Hindlimb muscle (tissue), 1 donor: ENCODE results near the gene C19orf47. TPM values are rescaled to one million over a fixed set of nuclear protein-coding genes. Genes with fewer than 3 reads are reported as not detected.
A peak's percentile ranks its signal among the peaks of the same experiment; 100 is the strongest.

Source experiments
- DNase-seq: peaks from one replicate; pipeline ENCODE4 v3.0.0-alpha.2; 2013
- polyA plus RNA-seq: library from polyadenylated mRNA; unstranded; fragments of 120-200 nt; gene quantifications from one replicate; pipeline ENCODE4 v1.2.1, GENCODE V29; 2013; ENCODE audit not compliant: insufficient read length

Gene C19orf47
- polyA plus RNA-seq, 1 donor, result 106 TPM

- no peak for DNase-seq
These were observed 33.5 kb downstream of the C19orf47 start for GRCh38 chr19:40314656-40315055.

GRCh38 chr19:40313229-40313983 lies 34.8 kb downstream of the C19orf47 start:
- DNase-seq, result no peak

GRCh38 chr19:40312533-40312932 lies 35.7 kb downstream of the C19orf47 start:
- no peak for DNase-seq

- DNase-seq, result no peak
These were observed 38.5 kb downstream of the C19orf47 start for GRCh38 chr19:40309666-40310065.

- peak; percentile 87 for DNase-seq
These were observed 42.8 kb downstream of the C19orf47 start for GRCh38 chr19:40305403-40305802.

GRCh38 chr19:40304306-40304705 lies 43.9 kb downstream of the C19orf47 start:
- no peak for DNase-seq

- DNase-seq, result no peak
These were observed 44.4 kb downstream of the C19orf47 start for GRCh38 chr19:40303765-40304164.

- DNase-seq, result no peak
These were observed 45.8 kb downstream of the C19orf47 start for GRCh38 chr19:40302224-40303011.

GRCh38 chr19:40300668-40301067 lies 47.5 kb downstream of the C19orf47 start:
- no peak for DNase-seq

GRCh38 chr19:40298026-40298425 lies 50.2 kb downstream of the C19orf47 start:
- DNase-seq, result no peak

- DNase-seq, result no peak
These were observed 53.6 kb downstream of the C19orf47 start for GRCh38 chr19:40294560-40294959.

- DNase-seq, result no peak
These were observed 61.2 kb downstream of the C19orf47 start for GRCh38 chr19:40286971-40287421.

GRCh38 chr19:40286235-40286970 lies 61.8 kb downstream of the C19orf47 start:
- DNase-seq, result peak; percentile 43

GRCh38 chr19:40285353-40286234 lies 62.6 kb downstream of the C19orf47 start:
- DNase-seq, result peak; percentile 100

GRCh38 chr19:40284501-40285352 lies 63.5 kb downstream of the C19orf47 start, which contains the start of gene AKT2:
TSS of gene AKT2 (minus strand) at chr19:40285345. CDS start at chr19:40265267, 20,078 bp downstream.
- DNase-seq, result peak; percentile 53

GRCh38 chr19:40284251-40284500 lies 64.0 kb downstream of the C19orf47 start:
- no peak for DNase-seq

GRCh38 chr19:40283414-40284250 lies 64.6 kb downstream of the C19orf47 start:
- DNase-seq, result no peak

- DNase-seq, result no peak
These were observed 65.3 kb downstream of the C19orf47 start for GRCh38 chr19:40282920-40283319.

GRCh38 chr19:40282209-40282580 lies 66.0 kb downstream of the C19orf47 start:
- DNase-seq, result no peak
